GM19238 (cell line): ENCODE measurements around the gene SIX5.

Experiments
- DNase-seq: peaks from one replicate; pipeline ENCODE4 v3.0.0; 2011; ENCODE audit warnings: low spot score; ENCODE audit not compliant: insufficient read length

The SIX5 gene

DNA sequence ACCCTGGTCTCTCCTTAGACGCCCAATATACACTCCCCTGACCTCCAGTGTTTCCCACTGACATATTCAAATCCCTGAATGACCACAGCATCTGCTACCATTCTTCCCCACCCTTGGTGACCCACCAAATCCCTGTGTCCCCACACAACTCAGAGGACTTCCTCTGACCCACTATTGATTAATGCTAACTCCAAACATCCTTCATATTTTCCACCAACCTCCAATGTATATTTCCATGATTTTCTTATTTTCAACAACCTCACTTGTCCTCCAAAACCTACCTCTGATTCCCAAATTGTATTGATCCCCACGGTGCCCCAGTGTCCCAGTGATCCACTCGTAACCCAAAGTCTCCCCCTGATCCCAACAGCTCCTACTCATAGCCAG, 24.1 kb upstream of the SIX5 start:
- DNase-seq, result no peak

DNA sequence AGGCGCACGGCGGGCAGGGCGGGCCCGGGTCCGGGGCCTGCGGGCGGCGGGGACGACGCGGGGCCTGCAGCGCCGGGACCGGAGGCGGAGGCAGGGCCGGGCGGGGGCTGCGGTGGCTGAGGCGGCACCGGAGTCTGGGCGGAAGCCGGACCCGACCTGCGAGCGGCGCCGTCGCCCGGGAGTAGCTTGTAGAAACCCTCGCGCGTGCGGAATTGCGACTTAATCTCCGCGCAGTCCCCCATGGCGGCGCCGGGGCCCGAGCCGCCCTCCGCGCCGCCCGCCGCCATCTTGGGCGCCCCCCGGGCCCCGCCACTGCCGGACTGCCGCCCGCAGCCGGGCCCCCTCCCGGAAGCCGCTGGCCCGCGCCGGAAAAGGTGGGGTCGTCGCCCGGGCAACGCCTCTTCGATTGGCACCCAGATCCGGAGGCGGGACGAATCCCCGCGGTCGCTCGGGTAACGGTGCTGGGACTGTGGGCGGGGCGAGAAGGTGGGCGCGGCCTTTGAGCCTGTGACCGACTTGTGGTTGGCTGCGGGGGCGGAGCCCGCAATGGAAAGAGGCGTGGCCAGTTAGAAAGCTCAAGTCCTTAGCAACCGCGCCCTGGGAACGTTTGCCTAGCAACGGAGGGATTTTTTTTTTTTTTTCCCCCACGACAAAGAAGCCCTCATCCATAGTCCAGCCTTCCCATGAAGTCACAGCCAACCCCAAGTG, 23.6 kb upstream of the SIX5 start, which contains the start of gene DMWD:
TSS of gene DMWD (minus strand) at position 376 of the 708 bp plus-strand sequence. CDS start at position 287, 89 bp downstream.
- peak; percentile 96 for DNase-seq

DNA sequence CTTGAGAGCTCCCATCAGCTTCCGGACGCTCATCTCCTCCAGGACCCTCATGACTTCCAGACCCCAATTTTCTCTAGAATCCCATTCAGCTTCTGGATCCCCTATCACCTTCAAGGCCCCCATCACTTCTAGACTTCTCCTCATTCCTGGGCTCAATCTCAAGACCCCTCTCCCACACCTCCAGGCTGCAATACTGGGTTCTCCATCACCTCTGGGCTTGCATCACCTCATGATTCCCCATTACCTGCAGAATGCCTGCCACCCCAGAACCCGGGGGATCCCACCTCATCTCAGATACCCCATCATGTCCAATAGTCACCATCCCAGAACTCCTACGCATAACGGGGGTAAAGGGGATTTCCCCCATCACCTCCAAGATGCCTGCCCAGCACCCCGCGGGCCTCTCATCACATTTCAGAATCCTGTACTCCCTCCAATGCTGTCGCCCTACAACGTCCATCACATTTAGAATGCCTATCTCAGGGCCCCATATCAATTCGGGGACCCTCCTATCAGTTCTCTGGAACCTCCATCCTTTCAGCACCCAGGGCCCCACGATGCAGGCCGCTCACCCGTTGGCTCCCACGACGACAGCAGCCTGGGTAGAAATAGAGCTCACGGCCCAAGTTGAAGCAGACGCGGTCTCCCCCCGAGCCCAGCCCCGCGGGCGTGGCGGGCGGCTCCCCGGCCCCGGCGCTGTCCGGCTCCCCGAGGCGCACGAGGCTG, 22.9 kb upstream of the SIX5 start:
- DNase-seq, result no peak

DNA sequence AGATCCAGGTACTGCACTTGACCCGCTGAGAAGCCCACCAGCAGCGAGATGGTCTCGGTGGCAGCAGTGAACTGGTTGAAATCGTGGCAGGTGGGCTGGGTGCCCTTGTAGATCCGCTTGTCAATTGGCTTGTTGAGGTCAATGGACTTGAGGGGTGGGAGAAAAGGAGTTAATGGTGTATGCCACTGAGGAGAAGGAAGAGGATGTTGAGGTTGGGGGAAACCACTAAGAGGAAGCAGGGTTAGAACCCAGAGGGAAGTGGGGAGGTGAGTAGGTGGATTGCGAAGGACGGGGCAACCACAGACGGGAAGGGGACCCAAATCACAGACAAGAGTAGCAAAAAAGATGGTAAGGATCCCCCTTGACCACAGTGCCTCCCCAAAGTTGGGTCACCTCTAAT, 21.9 kb upstream of the SIX5 start:
- DNase-seq, result no peak

DNA sequence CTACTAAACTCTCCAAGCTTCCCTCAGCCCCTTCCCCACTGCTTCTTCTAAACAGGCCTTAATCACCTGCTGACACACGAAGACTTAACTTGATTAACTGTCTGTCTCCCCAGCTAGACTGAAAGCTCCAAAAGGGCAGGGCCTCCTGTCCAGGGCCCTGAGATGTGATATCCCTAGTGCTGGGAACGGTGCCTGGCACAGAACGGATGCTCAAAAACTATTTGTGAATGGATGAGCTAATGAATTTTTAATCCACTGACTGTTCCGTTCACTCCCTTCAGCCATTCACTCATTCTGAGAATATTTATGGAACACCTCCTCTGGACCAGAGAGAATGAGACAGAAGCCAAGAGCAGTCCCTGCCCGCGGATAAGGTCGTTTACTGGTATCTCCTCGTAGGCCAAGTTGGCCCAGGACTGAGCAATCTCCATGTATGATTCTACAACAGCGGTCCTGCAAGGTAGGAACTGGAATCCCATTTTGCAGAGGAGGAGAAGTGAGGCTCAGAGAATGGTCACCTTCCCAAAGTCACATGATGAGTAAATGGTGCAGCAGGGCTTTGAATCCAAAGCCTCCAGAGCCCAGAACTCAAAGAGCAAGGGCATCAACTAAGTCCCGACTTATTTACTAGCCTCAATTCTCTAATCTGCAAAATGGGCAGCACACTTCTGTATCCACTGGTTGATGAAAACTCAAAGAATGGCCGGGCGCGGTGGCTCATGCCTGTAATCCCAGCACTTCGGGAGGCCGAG, 20.2 kb upstream of the SIX5 start:
- no peak for DNase-seq

DNA sequence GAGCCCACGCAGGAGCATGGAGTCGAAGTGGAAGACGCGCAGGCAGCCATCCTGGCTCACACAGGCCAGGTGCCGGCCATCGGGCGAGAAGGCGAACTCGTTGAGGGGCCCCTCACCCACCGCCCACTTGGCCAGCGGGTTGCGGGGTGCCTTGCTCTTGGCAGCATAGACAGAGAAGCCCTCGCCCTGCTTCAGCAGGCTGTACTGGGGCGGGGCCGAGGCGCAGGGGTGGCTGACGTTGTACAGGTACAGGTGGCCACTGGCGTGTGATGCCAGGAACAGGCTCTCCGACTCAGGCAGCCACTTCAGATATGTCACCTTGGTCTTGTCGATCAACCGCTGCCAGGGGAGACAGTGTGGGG, 17.5 kb upstream of the SIX5 start:
- DNase-seq, result no peak

DNA sequence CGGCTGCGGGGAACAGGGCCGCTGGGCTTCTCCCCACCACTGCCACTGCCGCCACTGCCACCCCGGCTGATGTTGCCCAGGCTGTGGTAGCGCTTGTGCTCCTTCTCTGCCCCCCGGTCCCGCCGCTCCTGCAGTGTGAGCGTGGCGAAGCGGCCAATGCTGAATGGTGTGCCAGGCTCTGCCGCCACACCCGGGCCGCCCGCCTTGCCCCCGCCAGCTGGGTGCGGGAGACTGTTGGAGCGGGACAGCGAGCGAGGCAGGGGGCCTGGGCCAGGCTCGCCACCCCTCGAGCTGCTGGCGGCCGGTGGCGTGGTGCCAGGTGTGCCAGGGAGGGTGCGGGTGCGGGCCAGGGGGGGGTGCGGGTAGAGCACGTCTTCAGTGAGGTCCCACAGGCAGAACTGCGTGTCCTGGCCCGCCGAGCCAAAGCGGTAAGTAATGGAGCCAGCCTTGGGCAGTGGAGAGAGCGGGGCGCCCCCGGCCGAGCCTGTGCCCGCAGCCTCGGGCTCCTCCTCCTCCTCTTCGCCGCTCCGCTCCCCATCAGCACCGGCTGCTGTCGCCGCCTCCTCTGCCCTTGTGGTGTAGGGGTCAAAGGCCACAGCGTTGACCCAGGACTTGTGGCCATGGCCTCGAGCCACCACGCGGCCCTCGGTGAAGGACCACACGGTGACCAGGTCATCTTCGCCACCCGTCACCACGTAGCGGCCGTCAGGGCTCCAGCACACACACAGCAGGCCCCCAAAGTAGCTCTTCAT, 16.9 kb upstream of the SIX5 start:
- no peak for DNase-seq

DNA sequence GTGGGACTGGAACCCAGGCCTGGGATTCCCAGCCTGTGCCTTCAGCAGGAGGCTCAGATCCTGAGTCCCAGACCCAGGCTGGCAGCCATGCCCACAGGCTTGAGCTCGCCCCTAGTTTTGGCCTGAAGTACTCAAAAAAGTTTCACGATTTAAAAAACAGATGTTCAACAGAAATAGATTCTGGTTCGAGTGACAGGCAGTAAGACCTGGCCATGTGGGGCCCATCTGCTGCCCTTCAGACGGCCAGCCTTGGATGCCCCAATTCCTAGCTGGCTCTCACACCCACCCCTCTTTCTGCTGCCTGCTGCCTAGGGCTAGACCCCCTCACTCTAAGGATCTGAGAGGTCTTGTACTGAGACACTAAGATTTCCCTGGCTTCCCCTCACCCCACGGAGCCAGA, 16.0 kb upstream of the SIX5 start:
- DNase-seq, result no peak

DNA sequence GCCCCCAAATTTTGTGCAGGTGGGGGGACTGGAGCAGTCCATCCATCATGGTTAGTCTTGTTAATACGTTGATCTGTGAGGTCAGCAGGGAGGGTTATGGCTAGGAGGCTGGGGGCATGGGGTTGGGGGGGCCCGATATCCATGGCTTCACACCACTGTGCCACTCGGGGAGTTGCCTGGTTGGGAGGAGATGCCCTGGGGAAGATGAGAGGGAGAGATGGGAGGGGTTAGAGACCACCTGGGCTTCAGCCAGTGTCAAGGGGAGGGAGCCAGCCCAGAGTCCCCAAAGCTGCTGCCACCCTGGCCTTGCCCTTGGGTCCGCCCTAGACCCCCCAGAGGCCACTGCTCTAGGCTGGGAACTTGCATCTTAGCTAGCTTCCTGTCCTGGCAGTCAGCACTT, 15.0 kb upstream of the SIX5 start:
- DNase-seq, result no peak

DNA sequence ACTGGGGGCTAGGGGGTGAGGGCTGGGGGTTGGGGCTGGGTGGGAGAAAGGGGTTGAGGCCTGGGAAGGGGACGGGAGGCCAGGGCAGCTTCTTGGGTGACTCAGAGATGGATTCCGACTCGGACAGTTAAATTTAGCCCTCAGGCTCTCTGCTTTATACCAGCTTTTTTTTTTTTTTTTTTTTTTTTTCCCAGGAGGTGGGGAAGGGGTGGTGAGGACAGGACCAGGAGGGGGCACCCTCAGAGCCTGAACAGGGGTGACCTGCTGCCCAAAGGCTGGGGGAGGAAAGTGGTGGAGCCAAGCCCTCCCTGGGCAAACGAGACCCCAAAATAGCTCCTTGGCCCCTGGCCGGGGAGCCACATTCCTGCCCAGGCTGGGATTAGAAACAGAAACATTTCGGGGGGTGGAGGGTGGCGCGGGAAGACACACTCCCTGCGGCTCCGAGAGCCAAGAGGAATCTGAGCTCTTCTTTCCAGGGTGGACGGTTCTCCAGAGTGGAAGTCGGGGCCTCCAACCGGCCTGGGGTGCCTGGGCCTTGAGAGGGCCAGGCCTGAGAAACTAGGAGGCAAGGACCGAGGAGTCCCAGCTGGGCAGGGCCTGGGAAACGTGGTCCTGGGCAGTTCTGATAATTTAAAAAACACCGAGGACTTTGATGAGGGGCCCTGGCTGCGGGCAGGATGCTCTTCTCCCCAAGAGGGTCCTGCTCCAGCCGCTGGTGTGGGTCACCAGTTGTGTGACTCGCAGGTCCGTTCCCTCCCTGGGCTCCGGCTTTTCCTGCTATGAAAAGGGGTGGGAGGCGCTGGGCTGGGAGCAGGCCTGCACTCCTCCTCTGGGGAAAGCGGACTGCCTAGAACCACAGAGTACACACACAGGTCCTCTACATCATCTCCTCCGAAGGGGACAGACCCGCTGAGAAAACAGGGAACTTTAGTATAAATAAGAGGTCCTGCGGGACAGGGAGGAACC, 14.1 kb upstream of the SIX5 start:
- DNase-seq, result no peak

DNA sequence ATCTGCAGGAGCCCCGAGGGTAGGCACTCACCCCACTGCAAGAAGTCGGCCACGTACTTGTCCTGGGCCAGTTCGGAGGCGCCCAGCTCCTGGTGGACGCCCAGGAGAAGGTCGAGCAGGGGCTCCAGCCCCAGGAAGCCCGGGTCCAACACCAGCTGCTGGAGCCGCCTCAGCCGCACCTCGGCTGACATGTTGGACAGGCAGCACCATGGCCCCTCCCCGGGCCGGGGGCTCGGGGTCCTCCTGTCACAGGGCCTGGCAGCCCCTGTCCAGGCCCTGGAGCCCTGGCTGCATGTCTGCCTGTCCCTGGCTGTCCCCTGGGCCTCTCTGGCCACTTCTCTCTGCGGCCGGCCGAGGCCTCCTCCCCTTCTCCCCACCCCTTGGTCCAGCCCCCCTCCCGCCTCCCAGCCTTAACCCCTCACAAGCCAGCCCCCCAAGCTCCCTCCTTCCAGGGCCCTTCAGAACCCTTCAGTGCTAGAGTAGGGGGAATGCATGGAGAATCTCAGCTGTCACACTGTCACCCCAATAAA, 13.2 kb upstream of the SIX5 start, which contains the start of gene DMPK:
TSS of gene DMPK (minus strand) at position 329 of the 530 bp plus-strand sequence. CDS start at position 191, 138 bp downstream.
- no peak for DNase-seq

DNA sequence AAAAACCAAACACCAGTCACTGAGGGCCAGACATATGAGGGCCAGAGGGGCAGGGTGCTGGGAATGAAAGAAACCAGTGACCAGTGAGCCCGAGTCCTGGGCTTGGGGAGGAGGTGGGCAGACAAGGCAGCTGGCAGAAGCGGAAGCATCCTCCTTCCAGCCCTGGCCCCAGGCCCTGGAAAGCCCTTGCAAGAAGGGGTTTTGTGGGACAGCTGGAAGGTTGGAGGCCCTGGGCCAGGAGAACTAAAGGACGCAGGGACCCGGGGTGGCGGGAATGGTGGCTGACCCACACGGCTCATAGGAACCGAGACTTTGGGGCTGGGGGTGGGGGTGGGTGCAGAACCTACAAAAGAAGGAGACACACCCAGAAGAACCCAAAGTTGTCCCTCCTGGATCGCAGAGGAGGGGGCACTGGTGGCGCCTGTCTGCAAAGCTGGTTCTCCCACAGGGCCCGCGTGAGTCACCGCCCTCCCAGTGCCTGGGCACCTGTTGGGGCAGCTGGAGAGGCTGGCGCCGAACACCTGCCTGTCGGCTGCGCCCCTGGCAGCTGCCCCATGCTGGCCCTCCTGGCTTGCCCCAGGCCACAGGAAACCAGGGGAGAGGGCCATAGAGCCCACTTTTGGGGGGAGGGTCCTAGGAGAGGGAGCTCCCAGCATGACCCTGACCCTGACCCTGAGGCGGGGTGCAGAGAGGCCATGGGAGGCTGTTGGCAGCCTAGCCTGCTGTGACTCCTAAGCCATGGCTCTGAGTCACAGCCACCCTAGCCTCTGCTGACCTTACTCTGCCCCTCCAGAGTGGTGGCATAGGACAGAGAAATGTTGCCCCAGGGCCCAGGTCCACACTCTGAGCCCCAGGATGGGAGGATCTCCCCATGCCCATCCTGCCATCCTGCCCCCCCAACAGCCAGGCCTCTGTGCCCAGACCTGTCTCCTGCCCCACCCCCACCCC, 12.4 kb upstream of the SIX5 start:
- no peak for DNase-seq

DNA sequence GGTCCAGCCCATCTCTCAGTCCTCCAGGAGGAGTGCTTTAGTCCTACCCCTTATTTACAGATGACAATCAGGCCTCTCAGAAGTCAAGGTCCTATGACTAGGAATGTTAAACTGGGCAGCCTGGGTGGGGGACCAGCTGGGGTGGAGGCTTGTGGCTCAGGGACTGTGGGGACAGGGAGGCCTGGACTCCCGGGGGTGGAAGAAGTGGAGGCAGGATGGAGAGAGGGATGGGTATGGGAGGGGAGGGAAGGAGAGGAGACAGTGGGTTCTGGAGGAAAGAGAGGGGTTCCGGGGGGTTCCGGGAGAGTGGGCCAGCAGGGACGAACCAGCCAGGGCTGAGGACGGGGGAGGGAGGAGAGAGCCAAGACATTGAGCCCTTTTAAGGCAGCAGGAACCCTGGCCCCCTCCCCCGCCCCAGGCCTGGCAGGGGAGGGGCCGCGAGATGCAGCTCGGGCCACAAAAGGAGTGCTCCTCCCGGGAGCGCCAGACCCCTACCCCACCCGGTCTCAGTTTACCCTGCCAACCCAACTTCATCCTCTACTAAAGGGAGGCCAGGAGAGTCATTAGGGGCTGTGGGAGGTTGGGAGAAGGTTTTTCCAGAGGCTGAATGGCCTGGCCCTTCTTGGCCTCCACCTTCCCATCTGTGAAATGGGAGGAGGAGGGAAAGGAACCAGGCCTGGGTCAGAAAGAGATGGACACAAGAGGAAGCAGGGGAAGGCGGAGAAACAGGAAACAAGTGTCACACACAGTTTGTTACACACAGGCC, 11.6 kb upstream of the SIX5 start:
- no peak for DNase-seq

DNA sequence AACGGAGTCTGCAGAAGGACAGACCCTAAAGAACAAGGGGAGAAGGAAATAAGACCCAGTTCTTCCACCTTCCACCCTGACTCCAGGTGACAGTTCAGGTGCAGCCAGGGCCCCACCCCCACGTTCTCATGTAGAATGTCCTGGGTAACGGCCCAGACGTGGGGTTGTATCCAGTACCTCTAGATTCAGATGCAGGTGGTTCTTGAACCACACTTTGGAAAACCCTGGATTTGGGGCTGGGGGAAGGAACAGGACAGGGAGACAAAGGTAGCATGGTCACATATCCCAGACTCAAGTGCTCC, 11.0 kb upstream of the SIX5 start:
- DNase-seq, result no peak

DNA sequence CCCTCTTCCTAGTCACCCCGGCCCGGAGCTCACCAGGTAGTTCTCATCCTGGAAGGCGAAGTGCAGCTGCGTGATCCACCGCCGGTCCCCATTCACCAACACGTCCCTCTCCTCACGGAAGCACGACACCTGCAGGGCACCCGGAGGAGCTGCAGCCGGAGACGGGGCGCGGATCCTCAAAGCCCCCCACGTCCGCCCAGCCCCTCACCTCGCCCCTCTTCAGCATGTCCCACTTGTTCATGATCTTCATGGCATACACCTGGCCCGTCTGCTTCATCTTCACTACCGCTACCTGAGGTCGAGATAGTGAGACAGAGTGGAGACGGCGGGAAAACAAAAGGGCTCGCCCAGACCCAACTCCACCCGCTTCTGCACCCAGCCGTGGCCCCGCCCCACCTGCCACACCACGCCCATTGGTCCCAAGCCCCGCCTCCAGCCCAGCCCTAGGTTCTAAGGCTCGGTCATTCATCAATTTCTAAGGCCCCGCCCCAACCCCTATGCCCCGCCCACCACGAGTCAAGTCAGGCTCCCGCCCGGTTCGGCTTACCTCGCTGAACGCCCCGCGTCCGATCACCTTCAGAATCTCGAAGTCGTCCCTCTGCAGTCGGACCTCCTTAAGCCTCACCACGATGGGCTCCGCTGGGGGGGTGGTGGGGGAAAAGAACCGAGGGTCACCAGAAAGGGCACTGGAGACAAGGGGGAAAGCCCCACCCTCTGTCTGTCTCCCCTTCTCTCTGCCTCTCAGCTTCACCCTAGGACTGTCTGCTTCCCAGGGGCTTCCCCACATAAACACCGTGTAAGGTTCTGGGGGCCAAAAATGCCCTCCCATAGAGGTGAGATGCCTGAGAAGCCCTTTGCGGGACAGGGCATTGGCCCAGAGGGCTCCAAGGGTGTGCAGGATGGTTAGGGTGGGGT, 10.4 kb upstream of the SIX5 start:
- peak; percentile 92 for DNase-seq

DNA sequence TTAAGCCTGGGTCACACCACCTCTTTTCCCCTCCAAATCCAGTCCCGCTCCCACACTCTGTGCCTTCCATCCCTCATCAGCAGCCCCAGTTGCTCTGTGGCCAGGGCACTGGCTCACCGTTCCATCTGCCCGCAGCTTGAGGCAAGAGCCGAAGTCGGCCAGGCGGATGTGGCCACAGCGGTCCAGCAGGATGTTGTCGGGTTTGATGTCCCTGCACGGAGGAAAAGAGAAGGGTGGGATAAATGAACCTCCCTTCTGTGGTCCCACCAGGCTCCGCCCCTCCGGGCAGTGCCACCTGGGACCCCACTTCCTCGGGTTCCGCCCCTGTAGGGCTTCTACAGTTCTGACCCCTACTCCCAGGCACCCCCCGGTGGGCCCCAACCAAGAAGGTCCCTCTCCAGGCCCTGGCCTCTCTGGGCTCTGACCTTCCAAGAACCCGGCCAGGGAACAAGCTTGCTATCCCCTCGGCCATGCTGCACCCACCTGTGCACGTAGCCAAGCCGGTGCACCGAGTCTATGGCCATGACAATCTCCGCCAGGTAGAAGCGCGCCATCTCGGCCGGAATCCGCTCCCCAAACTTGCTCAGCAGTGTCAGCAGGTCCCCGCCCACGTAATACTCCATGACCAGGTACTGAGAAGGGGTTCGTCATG, 9.1 kb upstream of the SIX5 start:
- DNase-seq, result no peak
